ENCODE measurements around the gene PTRHD1.
A peak's percentile ranks its signal among the peaks of the same experiment; 100 is the strongest.
"Not testable (repeated sequence)": the region's sequence is repeated elsewhere in the genome, so short reads cannot be mapped to it uniquely, and the experiment has no call there.

The PTRHD1 gene

GRCh38 chr2:24792874-24793760, at the start of gene PTRHD1, which contains the start of gene CENPO:
PTRHD1 (minus strand) TSS chr2:24793391; CDS start chr2:24793377, 14 bp downstream.
CENPO (plus strand) TSS chr2:24793425; CDS start chr2:24793920, 495 bp downstream.
- peak; percentile 72 for FAIRE-seq

GRCh38 chr2:24842081-24843050, 49.2 kb upstream of the PTRHD1 start:
- no peak for FAIRE-seq

GRCh38 chr2:24840962-24841945, 48.1 kb upstream of the PTRHD1 start:
- FAIRE-seq, result no peak

GRCh38 chr2:24840164-24840869, 47.1 kb upstream of the PTRHD1 start:
- FAIRE-seq, result no peak

- no peak for FAIRE-seq
Observed at GRCh38 chr2:24839729-24840128, 46.5 kb upstream of the PTRHD1 start.

GRCh38 chr2:24838541-24838940, 45.4 kb upstream of the PTRHD1 start:
- FAIRE-seq, result no peak

GRCh38 chr2:24837996-24838513, 44.9 kb upstream of the PTRHD1 start:
- FAIRE-seq, result no peak

- no peak for FAIRE-seq
Observed at GRCh38 chr2:24836706-24837105, 43.5 kb upstream of the PTRHD1 start.

GRCh38 chr2:24836206-24836605, 43.0 kb upstream of the PTRHD1 start:
- no peak for FAIRE-seq

- not testable (repeated sequence) for FAIRE-seq
Observed at GRCh38 chr2:24835411-24835810, 42.2 kb upstream of the PTRHD1 start.

- FAIRE-seq, result no peak
Observed at GRCh38 chr2:24834733-24835395, 41.7 kb upstream of the PTRHD1 start.

- no peak for FAIRE-seq
Observed at GRCh38 chr2:24833821-24834732, 40.9 kb upstream of the PTRHD1 start.

GRCh38 chr2:24832931-24833701, 39.9 kb upstream of the PTRHD1 start:
- no peak for FAIRE-seq

GRCh38 chr2:24832521-24832920, 39.3 kb upstream of the PTRHD1 start:
- FAIRE-seq, result no peak

GRCh38 chr2:24832073-24832461, 38.9 kb upstream of the PTRHD1 start:
- FAIRE-seq, result no peak

- no peak for FAIRE-seq
Observed at GRCh38 chr2:24831221-24832072, 38.3 kb upstream of the PTRHD1 start.

- FAIRE-seq, result no peak
Observed at GRCh38 chr2:24830786-24831185, 37.6 kb upstream of the PTRHD1 start.

- FAIRE-seq, result no peak
Observed at GRCh38 chr2:24830351-24830750, 37.2 kb upstream of the PTRHD1 start.
